Psoas muscle (tissue), 8 donors: ENCODE results near the gene TMEM121B. TPM values are rescaled to one million over a fixed set of nuclear protein-coding genes. Genes with fewer than 3 reads are reported as not detected.

ENCODE experiments used
- ATAC-seq, 4 donors: fragments of 200-7000 bp; cut with Tn5 transposase; one replicate each; pipeline ENCODE4 v1.9.1; 2020; ENCODE audit warnings: moderate library complexity in 3 of 4, mild to moderate bottlenecking in 2 of 4
- DNase-seq, 2 donors: peaks; one replicate each; pipeline ENCODE4 v3.0.0-alpha.2; 2020
- H3K27ac ChIP-seq: fragments of 200-600 bp; one replicate; pipeline ENCODE4 v1.8.0; 2022
- H3K27me3 ChIP-seq, 3 donors: fragments of 200-600 bp in 1 of 3; one replicate each; pipeline versions ENCODE4 v1.6.1 to v1.8.0; 2013 to 2022; ENCODE audit warnings: low read length in 2 of 3, mild to moderate bottlenecking in 2 of 3, moderate library complexity in 1 of 3; ENCODE audit not compliant: insufficient read depth in 3 of 3
- H3K36me3 ChIP-seq, 2 donors: fragments of 200-600 bp in 1 of 2; one replicate each; pipeline versions ENCODE4 v1.6.1 to v1.8.0; 2013 to 2022; ENCODE audit warnings: low read depth in 1 of 2, mild to moderate bottlenecking in 1 of 2, moderate library complexity in 1 of 2; ENCODE audit not compliant: insufficient read depth in 1 of 2
- H3K4me1 ChIP-seq: fragments of 200-600 bp; one replicate; pipeline ENCODE4 v1.8.0; 2022
- H3K4me3 ChIP-seq: fragments of 200-600 bp; one replicate; pipeline ENCODE4 v1.8.0; 2022; ENCODE audit warnings: mild to moderate bottlenecking
- H3K9me3 ChIP-seq: fragments of 200-600 bp; one replicate; pipeline ENCODE4 v1.8.0; 2022
- CTCF ChIP-seq: fragments of 200-600 bp; IDR thresholded peaks from one replicate; pipeline ENCODE4 v1.8.0; 2022; ENCODE audit warnings: antibody characterized with exemption
- WGBS, 3 donors: extraction: QIAGEN DNeasy Blood & Tissue Kit; methylation state at CpG; one replicate each; pipeline versions ENCODE4 v1.1.6 to v1.1.7; 2013; 5-methylcytosine and 5-hydroxymethylcytosine counted together
- intact Hi-C, 2 donors: fragments of 100-400 bp; cut with DNase I; formaldehyde crosslinking; loops; one replicate each; pipeline versions ENCODE4 v1.11.0 to v1.14.2; 2022
- polyA plus RNA-seq, 3 donors: library from polyadenylated mRNA; stranded (reverse); fragments of 200-250 nt; gene quantifications; one replicate each; pipeline ENCODE4 v1.2.3, GENCODE V29; 2013
- total RNA-seq, 4 donors: library from RNA; stranded (reverse); fragmentation: NEBNext Ultra II Directional in 2 of 4; extraction: Animal tissue kit (Norgen Biotek cat#: 25700) in 2 of 4; gene quantifications; one replicate each; pipeline versions ENCODE4 v1.2.1 to v1.2.4, GENCODE V29; 2021 to 2023
- donor health status: healthy with polysubstance abuse.
- donor health status: DM: no; HTN: no; CAD: no; lungs with moderate emphysema.
- donor health status: Bipolar disorder and iron deficiency.
- donor health status: healthy.
- donor health status: DM: yes; HTN: yes; CAD: no.
- donor health status: DM: no; HTN: no; CAD: no.
- donor health status: DM: no; HTN: no; CAD: no.
- donor health status: DM: yes; HTN: yes; CAD: no.

The TMEM121B gene
- total and polyA plus RNA-seq, 7 donors, result 0.03 to 0.80 (median 0.28) TPM

GRCh38 chr22:17086296-17086695 is 34.9 kb downstream of the TMEM121B start:
- H3K4me3 ChIP-seq, result peak overlapping the region; percentile 82
- intact Hi-C loops, result no loop called here
- H3K9me3 ChIP-seq, result no peaks in the 10 kb centered on the region
- TF ChIP-seq CTCF, result no peak
- DNase-seq (no peak), ATAC-seq (no peak)
- H3K27ac ChIP-seq, result no peak overlapping the region
- WGBS, 3 donors, result 75 to 78% (median 77%) methylated on average over 7 of the region's 7 CpGs
- H3K36me3 ChIP-seq, result no peaks in the 10 kb centered on the region
- peaks cover 0 to 26% (median 11%) of the 10 kb centered on the region in 3 donors for H3K27me3 ChIP-seq
- H3K4me1 ChIP-seq, result no peaks in the 10 kb centered on the region

GRCh38 chr22:17085277-17086181 is 35.6 kb downstream of the TMEM121B start:
- DNase-seq (peak; percentile 65 to 66), ATAC-seq (peak; percentile 33 to 56 (median 46))
- Histone ChIP-seq H3K27ac (peak overlapping the region; percentile 58), H3K4me3 (peak overlapping the region; percentile 82), H3K4me1 (no peaks in the 10 kb centered on the region), H3K9me3 (no peaks in the 10 kb centered on the region), H3K36me3 (no peaks in the 10 kb centered on the region), H3K27me3 (peaks cover 0 to 26% (median 11%) of the 10 kb centered on the region in 3 donors)
- no peak for TF ChIP-seq CTCF
- intact Hi-C loops, result no loop called here
- 9 to 12% (median 10%) methylated on average over 72 to 92 of the region's 92 CpGs for WGBS, 3 donors

- H3K4me1 ChIP-seq, result no peaks in the 10 kb centered on the region
- no peak for TF ChIP-seq CTCF
- peaks cover 0 to 26% (median 11%) of the 10 kb centered on the region in 3 donors for H3K27me3 ChIP-seq
- 1 to 2% (median 1%) methylated on average over 55 to 68 of the region's 68 CpGs for WGBS, 3 donors
- ATAC-seq (peak; percentile 82 to 93 (median 92)), DNase-seq (peak; percentile 87 to 91)
- peak within 1 kb of the TSS; percentile 82 for H3K4me3 ChIP-seq
- peak within 1 kb of the TSS; percentile 58 for H3K27ac ChIP-seq
- no peaks in the 10 kb centered on the region for H3K9me3 ChIP-seq
- intact Hi-C loops, result no loop called here
- no peaks in the 10 kb centered on the region for H3K36me3 ChIP-seq
These were observed 36.4 kb downstream of the TMEM121B start, which contains the start of gene IL17RA for GRCh38 chr22:17084554-17085276. Gene IL17RA, plus strand, starts transcription at chr22:17085000. Its CDS starts 92 bp downstream, at chr22:17085092.

GRCh38 chr22:17083811-17084441 is 37.2 kb downstream of the TMEM121B start:
- intact Hi-C loops, result no loop called here
- ATAC-seq, result peak in 1 of 4 donors; percentile 11
- Histone ChIP-seq H3K36me3 (no peaks in the 10 kb centered on the region), H3K4me1 (no peaks in the 10 kb centered on the region), H3K9me3 (no peaks in the 10 kb centered on the region), H3K4me3 (peak overlapping the region; percentile 82), H3K27ac (peak overlapping the region; percentile 50), H3K27me3 (peaks cover 0 to 26% (median 11%) of the 10 kb centered on the region in 3 donors)
- WGBS, 3 donors, result 80 to 86% (median 81%) methylated on average over 33 of the region's 33 CpGs
- peak in 1 of 2 donors; percentile 50 for DNase-seq
- no peak for TF ChIP-seq CTCF
